T-helper 2 cell treated with Interferon-gamma antibody and Interleukin-4, amounts not matched to agents 100 ng/mL and 5 ng/mL, for 36 hours (primary cell): Measurements from ENCODE around the gene TRAPPC14. TPM values are rescaled to one million over a fixed set of nuclear protein-coding genes. Genes with fewer than 3 reads are reported as not detected.

Experiments used
- total RNA-seq: library from RNA; stranded (reverse); gene quantifications from 2 replicates; pipeline ENCODE4 v1.2.3, GENCODE V29; 2022

TRAPPC14 gene
- total RNA-seq, 1 donor from 2014 or later = 50.9 TPM

Other genes starting within 250 kb of the TRAPPC14 start
- 27.3 and 28.3 TPM in 2 replicates for gene TRIM4, start 239.2 kb downstream of the TRAPPC14 start, total RNA-seq
- 0.14 and 0.16 TPM in 2 replicates for gene GJC3, start 229.1 kb downstream of the TRAPPC14 start, total RNA-seq
- not detected in 2 replicates for gene AZGP1, start 182.7 kb downstream of the TRAPPC14 start, total RNA-seq
- gene ZKSCAN1, start 143.1 kb downstream of the TRAPPC14 start, total RNA-seq = 53.2 and 55.3 TPM in 2 replicates
- 5.3 and 5.8 TPM in 2 replicates for gene ZSCAN21, start 108.9 kb downstream of the TRAPPC14 start, total RNA-seq
- 25.3 and 26.7 TPM in 2 replicates for gene ZNF3, start 77.0 kb downstream of the TRAPPC14 start, total RNA-seq
- 101 and 102 TPM in 2 replicates for gene COPS6, start 69.8 kb downstream of the TRAPPC14 start, total RNA-seq
- 336 and 353 TPM in 2 replicates for gene MCM7, start 57.3 kb downstream of the TRAPPC14 start, total RNA-seq
- 10.4 and 11.7 TPM in 2 replicates for gene AP4M1, start 57.1 kb downstream of the TRAPPC14 start, total RNA-seq
- 63.0 and 67.4 TPM in 2 replicates for gene TAF6, start 39.4 kb downstream of the TRAPPC14 start, total RNA-seq
- gene CNPY4, start 39.1 kb downstream of the TRAPPC14 start, total RNA-seq = 29.5 and 30.1 TPM in 2 replicates
- gene MBLAC1, start 31.8 kb downstream of the TRAPPC14 start, total RNA-seq = 2.7 and 3.8 TPM in 2 replicates
- gene LAMTOR4, start 9.8 kb downstream of the TRAPPC14 start, total RNA-seq = 143 and 155 TPM in 2 replicates
- 4.7 and 5.7 TPM in 2 replicates for gene GAL3ST4, start 9.9 kb upstream of the TRAPPC14 start, total RNA-seq
- gene GPC2, start 18.7 kb upstream of the TRAPPC14 start, total RNA-seq = 7.0 and 8.5 TPM in 2 replicates
- gene STAG3, start 19.2 kb upstream of the TRAPPC14 start, total RNA-seq = 19.2 and 21.7 TPM in 2 replicates
- 46.2 and 49.9 TPM in 2 replicates for gene PVRIG, start 61.2 kb upstream of the TRAPPC14 start, total RNA-seq
- gene SPDYE3, start 149.0 kb upstream of the TRAPPC14 start, total RNA-seq = not detected in 2 replicates
- gene PILRB, start 199.4 kb upstream of the TRAPPC14 start, total RNA-seq = 73.4 and 78.1 TPM in 2 replicates
- 11.5 and 12.2 TPM in 2 replicates for gene PILRA, start 214.8 kb upstream of the TRAPPC14 start, total RNA-seq